HG03066 (cell line): ENCODE measurements around the gene PEAK3.

Experiments used
- ATAC-seq: cut with Tn5 transposase; IDR thresholded peaks from one replicate; pipeline ENCODE4 v1.9.1; 2021; ENCODE audit warnings: low read depth; ENCODE audit not compliant: unreplicated experiment

The PEAK3 gene

GRCh38 chr19:2240881-2241760 lies 40.9 kb downstream of the PEAK3 start:
- no peak for ATAC-seq

DNA sequence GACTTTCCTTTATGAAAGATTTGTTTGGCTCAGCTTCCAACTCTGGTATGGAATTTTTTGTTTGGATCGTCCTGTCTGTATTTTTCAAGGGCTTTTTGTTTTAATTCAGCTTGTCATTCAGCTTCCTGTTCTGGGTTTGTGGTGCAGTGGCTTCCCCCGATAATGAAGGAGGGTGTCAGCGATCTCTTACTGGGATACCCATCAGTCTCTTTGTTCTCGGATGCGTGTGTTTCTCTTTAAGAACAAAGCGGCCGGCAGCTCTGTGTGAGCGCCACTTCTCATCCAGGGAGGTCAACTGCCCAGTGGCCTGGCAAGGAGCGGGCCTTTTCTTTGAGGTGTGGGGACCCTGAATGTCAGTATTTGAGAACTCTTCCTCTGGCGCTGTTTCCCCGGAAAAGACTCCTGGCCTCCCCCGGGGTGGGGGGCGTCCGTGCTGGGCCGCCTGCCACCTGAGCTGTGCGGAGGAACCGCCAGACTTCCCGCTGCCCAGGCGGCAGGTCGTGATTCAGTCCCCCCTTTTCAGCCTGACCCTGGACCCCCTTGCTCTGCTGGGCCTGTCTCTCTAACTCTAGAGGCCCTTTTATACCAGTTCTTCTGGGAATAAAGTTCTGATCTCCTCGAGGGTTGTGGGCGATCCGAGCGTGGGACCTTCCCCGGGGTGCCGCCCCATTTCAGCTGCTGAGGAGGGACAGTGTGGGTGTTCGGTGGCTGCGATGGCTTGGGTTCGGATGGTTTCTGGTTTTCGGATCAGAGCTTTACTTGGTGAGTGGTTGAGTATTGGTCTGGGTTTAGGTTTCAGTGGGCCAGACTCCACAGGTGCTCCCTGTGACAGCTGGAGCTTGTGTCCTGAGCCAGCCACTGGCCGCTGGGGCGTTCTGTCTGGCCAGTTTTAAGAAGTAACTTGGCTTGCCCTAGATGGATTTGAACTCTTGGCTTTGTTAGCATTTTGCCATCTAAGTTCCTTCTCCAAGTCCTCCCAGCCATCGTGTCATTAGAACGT lies 41.9 kb downstream of the PEAK3 start:
- no peak for ATAC-seq

DNA sequence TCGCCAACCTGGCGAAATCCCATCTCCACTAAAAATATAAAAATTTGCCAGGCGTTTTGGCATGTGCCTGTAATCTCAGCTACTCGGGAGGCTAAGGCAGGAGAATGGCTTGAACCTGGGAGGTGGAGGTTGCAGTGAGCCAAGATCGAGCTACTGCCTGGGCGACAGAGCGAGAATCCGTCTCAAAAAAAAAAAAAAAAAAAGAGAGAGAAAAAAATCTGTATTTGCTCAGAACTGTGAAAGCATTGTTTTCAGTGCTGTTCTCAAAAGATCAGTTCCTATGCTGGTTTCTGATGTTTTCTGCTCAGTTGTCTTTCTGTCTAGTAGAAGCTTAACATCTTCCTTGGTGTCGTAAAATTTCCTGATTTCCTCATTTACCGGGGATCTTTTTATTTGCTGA lies 42.8 kb downstream of the PEAK3 start:
- ATAC-seq, result no peak

GRCh38 chr19:2237869-2238153 lies 44.2 kb downstream of the PEAK3 start:
- no peak for ATAC-seq

DNA sequence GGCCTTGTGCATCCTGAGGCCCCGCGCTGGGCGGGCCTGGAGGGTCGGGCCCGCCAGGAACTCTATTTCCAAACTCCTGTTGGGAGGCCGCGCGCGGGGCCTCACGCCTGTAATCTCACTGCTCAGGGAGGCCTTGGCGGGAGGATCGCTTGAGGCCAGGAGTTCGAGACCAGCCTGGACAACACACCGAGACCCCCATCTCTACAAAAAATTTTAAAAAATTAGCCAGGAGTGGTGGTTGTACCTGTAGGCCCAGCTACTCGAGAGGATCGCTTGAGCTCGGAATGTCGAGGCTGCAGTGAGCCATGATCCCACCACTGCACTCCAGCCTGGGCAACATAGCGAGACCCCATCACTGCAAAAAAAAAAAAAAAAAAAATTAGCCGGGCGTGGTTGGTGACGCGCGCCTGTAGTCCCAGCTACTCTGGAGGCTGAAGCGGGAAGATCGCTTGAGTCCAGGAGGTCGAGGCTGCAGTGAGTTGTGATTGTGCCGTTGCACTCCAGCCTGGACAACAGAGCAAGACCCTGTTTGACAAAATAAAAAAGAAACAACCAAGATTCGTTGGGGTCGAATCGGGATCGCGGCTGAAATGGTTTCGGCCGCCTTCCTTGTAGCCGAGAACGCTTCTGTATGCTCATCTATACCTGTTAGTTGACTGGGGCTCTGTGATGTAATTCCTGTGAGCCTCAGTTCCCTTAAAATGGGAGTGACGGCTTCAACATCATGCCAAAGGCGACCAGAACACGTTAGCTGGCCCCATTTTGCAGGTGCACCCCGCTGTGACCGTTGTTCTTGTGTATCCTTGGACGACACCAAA lies 44.7 kb downstream of the PEAK3 start:
- no peak for ATAC-seq

- ATAC-seq, result peak; percentile 63
These were observed 45.5 kb downstream of the PEAK3 start, which contains the start of the genes PLEKHJ1 and SF3A2 for GRCh38 chr19:2236314-2237050. Gene PLEKHJ1, minus strand, starts transcription at chr19:2236329. Its CDS starts 81 bp downstream, at chr19:2236248. Gene SF3A2, plus strand, starts transcription at chr19:2236824. Its CDS starts 6,595 bp downstream, at chr19:2243419.

- ATAC-seq, result no peak
These were observed 46.0 kb downstream of the PEAK3 start for GRCh38 chr19:2236064-2236313.

DNA sequence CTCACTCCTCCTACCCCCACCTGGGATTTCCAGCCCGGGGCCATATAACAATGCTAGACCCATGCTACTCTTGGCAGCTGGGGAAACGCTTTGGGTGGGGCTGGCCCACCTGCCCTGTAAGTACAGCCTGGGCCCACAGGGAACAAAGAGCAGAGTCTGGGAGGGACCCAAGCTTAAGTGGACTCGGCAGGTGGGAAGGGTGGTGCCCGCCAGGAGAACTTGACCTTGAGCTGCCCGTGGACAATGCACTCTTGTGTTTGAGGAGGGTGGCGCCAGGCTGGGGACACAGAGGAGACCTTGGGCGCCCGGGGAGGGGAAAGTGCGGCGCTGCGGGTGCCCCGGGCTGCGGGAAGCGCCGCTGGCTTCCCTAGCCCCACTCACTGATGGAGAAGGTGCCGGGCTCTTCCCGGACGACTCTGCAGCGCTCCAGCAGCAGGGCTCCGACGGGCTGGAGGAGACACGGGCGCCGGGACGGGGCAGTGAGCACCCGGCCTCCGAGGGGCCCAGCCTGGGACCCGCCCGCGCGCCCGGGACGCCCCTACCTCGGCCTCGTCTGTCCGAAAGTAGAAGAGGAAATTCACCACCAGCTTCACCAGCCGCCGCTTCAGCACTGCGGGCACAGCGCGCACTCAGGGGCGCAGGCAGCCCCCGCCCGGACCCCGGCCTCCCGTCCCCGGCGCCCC lies 46.5 kb downstream of the PEAK3 start:
- ATAC-seq, result no peak

- no peak for ATAC-seq
These were observed 47.0 kb downstream of the PEAK3 start for GRCh38 chr19:2234996-2235380.

GRCh38 chr19:2233601-2234280 lies 48.2 kb downstream of the PEAK3 start:
- no peak for ATAC-seq

DNA sequence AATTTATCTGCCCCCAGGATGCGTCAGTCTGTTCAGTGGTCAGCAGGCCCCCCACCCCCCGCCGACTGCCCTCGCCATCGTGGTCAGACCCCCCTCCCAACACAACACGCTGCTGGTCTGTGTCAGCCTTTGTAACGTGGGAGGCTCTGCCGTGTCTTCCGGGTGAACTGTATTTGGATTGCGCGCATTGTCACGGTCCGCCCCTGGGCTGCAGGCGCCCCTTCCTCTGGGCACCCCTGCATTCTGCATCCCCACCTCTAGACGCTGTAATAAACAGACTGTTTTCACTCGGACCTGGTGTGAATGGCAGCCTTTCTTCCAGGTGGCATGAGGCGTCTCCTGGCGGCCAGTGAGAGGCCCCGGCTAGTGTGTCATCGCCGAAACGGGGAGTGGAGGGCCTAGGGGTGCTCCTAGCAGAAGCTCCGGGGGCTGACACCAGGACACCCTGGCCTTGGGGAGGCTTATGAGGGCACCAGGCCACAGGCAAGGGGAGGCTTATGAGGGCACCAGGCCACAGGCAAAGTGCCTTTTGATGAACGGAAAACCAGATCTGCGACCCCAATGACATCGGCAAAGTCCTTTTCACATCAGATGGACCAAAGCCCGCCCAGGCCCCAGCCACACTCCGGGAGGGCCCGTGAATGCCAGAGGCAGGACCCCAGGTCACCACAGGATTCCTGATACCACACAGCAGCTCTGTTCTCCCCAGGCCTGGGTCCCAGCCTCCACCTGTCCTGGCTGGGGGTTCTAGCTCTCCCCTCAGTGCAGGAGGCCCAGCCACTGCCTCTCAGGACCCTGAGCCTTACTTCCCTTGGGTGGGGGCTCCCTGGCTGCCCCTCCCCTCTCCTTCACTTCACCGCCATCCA lies 49.5 kb downstream of the PEAK3 start:
- no peak for ATAC-seq

GRCh38 chr19:2231621-2232221 lies 50.3 kb downstream of the PEAK3 start:
- ATAC-seq, result no peak

GRCh38 chr19:2230807-2231533 lies 51.0 kb downstream of the PEAK3 start:
- ATAC-seq, result no peak

DNA sequence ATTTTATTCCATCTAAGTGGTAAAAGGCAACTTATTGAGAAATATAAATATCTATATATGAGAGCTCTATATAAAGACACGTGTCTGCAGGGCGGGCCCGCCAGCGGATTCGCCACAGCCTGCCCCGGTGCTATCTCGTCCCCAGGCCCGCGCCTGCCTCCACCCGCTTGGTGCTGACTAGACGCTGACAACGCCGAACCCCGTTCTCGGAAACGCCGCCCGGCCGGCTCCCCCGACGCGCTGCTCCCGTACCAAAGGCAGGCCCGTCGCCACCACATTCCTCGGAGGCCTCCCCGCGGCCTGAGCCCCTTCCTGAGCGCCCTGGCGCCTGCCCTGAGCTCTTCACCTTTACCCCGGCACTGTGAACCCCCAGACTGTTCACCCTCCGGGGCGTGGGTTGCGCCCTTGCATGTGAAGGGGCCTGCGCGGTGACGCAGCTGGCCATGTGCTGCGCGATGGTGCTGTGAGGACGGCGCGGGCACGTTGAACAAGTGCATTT lies 51.9 kb downstream of the PEAK3 start:
- ATAC-seq, result no peak

DNA sequence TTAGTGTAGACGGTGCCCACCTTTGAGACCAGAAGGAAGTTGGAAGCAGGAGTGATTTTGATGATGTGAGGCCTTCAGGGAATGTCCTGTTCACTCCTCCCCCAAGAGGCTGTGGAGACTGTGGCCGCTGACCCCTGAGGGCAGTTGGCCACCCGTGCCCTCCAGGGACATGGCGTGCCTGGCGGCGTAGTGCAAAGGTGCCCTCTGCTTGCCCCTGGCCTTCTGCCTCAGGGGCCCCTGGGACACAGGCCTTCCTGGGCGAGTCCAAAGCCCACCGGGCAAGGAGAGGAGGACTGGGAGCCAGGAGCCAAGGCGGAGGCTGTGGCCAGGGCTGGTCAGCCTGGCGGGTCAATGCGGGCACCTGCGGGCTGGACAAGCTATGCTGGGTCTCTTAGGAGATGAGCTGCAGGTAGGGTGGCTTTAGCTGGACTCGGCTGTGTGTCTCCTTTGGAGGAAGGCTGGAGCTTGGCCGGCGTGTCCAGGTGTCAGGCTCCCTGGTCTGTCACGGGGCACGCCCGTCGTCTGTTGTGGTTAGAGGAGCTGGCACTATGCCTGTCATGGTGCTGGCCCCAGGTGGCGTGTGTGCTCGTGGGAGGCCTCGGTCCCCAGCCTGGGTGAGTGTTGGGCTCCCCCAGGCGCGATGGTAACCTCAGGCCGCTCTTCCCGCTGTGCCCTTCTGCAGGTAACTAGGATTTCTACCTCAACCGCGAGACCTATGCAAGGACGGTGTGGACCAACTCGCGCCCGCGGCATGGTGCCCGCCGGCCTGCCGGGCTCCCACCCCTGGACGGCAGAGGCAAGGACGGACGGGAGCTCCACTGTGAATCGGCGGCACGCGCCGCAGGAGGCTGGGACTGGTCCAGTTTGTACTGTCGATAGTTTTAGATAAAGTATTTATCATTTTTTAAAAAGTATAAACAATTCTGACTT lies 52.6 kb downstream of the PEAK3 start:
- no peak for ATAC-seq
